Neuronal stem cell (in vitro differentiated cells): ENCODE measurements around the gene UNCX.

Source experiments
- DNase-seq: peaks from one replicate; pipeline ENCODE4 v3.0.0-alpha.2; 2013; ENCODE audit warnings: low spot score
- H2AFZ ChIP-seq: one replicate; pipeline ENCODE4 v1.6.1; 2013; ENCODE audit warnings: mild to moderate bottlenecking, low read length, inconsistent platforms
- H2AK5ac ChIP-seq: 2 replicates; pipeline ENCODE4 v1.6.1; 2013; ENCODE audit warnings: low read depth, mild to moderate bottlenecking, inconsistent platforms, low read length, moderate library complexity, mixed read lengths
- H2BK120ac ChIP-seq: 2 replicates; pipeline ENCODE4 v1.6.1; 2013; ENCODE audit warnings: low read depth, mild to moderate bottlenecking, inconsistent platforms, low read length, moderate library complexity, mixed read lengths
- H2BK12ac ChIP-seq: one replicate; pipeline ENCODE4 v1.6.1; 2013; ENCODE audit warnings: low read length, inconsistent platforms
- H2BK15ac ChIP-seq: 2 replicates; pipeline ENCODE4 v1.6.1; 2013; ENCODE audit warnings: mild to moderate bottlenecking, low read length, inconsistent platforms, mixed read lengths
- H2BK5ac ChIP-seq: one replicate; pipeline ENCODE4 v1.6.1; 2013; ENCODE audit warnings: inconsistent platforms, mild to moderate bottlenecking, low read length, moderate library complexity
- H3K14ac ChIP-seq: one replicate; pipeline ENCODE4 v1.6.1; 2013; ENCODE audit warnings: low read length, inconsistent platforms
- H3K18ac ChIP-seq: 2 replicates; pipeline ENCODE4 v1.6.1; 2013; ENCODE audit warnings: low read length, inconsistent platforms
- H3K23ac ChIP-seq: 2 replicates; pipeline ENCODE4 v1.6.1; 2013; ENCODE audit warnings: low read depth, mild to moderate bottlenecking, mixed read lengths, low read length, inconsistent platforms; ENCODE audit not compliant: poor library complexity
- H3K27ac ChIP-seq: replicated peaks from 3 replicates; pipeline ENCODE4 v1.5.1; 2013; ENCODE audit warnings: low read length, inconsistent platforms
- H3K27me3 ChIP-seq, 3 experiments: 2 replicates each; pipeline ENCODE4 v1.6.1; 2013; ENCODE audit warnings: low read length in 3 of 3, mild to moderate bottlenecking in 2 of 3, inconsistent platforms in 1 of 3, low read depth in 1 of 3, mixed read lengths in 1 of 3, moderate library complexity in 1 of 3; ENCODE audit not compliant: control insufficient read depth in 3 of 3, insufficient read depth in 3 of 3
- H3K36me3 ChIP-seq, 2 donors: replicated peaks in 1 of 2; 2 replicates each; pipeline ENCODE4 v1.6.1; 2013; ENCODE audit warnings: low read length in 2 of 2; ENCODE audit not compliant: control insufficient read depth in 2 of 2, insufficient read depth in 2 of 2
- H3K4ac ChIP-seq: 2 replicates; pipeline ENCODE4 v1.6.1; 2013; ENCODE audit warnings: inconsistent platforms, mild to moderate bottlenecking, low read length, moderate library complexity
- H3K4me1 ChIP-seq, 2 donors: 1 replicate in 1 of 2; 2 replicates in 1 of 2; pipeline ENCODE4 v1.6.1; 2013; ENCODE audit warnings: low read length in 2 of 2, low read depth in 1 of 2; ENCODE audit not compliant: control insufficient read depth in 2 of 2, insufficient read depth in 1 of 2
- H3K4me2 ChIP-seq: one replicate; pipeline ENCODE4 v1.6.1; 2013; ENCODE audit warnings: mild to moderate bottlenecking, low read length, inconsistent platforms; ENCODE audit not compliant: insufficient read depth, poor library complexity, severe bottlenecking
- H3K4me3 ChIP-seq, 2 donors: 2 replicates each; pipeline ENCODE4 v1.5.1; 2013; ENCODE audit warnings: low read length in 2 of 2, mild to moderate bottlenecking in 2 of 2, inconsistent platforms in 1 of 2, moderate library complexity in 1 of 2
- H3K79me1 ChIP-seq: one replicate; pipeline ENCODE4 v1.6.1; 2013; ENCODE audit warnings: low read depth, mild to moderate bottlenecking, inconsistent platforms, low read length, moderate library complexity
- H3K9ac ChIP-seq: one replicate; pipeline ENCODE4 v1.6.1; 2013; ENCODE audit warnings: mild to moderate bottlenecking, low read depth, low read length, inconsistent platforms; ENCODE audit not compliant: poor library complexity
- H3K9me3 ChIP-seq, 2 donors: replicated peaks in 1 of 2; 2 replicates each; pipeline versions ENCODE3 to v1.6.1; 2013; ENCODE audit warnings: low read length in 2 of 2, mild to moderate bottlenecking in 2 of 2, inconsistent platforms in 1 of 2, low read depth in 1 of 2, mixed read lengths in 1 of 2, moderate library complexity in 1 of 2; ENCODE audit not compliant: control insufficient read depth in 2 of 2, insufficient read depth in 1 of 2
- H4K8ac ChIP-seq: one replicate; pipeline ENCODE4 v1.6.1; 2013; ENCODE audit warnings: low read depth, mild to moderate bottlenecking, inconsistent platforms, low read length, moderate library complexity
- H4K91ac ChIP-seq: one replicate; pipeline ENCODE4 v1.6.1; 2013; ENCODE audit warnings: low read length, low read depth, mild to moderate bottlenecking, inconsistent platforms; ENCODE audit not compliant: poor library complexity
- WGBS, 2 donors: extraction: QIAGEN DNeasy Blood & Tissue Kit; methylation state at CpG; one replicate each; pipeline ENCODE4 v1.1.7; 2013; ENCODE audit warnings: missing lambda C conversion rate in 2 of 2, mixed read lengths in 1 of 2; ENCODE audit not compliant: insufficient read length in 2 of 2, insufficient replicate concordance in 1 of 2; ENCODE audit errors: extremely low coverage in 2 of 2; 5-methylcytosine and 5-hydroxymethylcytosine counted together

The UNCX gene

DNA sequence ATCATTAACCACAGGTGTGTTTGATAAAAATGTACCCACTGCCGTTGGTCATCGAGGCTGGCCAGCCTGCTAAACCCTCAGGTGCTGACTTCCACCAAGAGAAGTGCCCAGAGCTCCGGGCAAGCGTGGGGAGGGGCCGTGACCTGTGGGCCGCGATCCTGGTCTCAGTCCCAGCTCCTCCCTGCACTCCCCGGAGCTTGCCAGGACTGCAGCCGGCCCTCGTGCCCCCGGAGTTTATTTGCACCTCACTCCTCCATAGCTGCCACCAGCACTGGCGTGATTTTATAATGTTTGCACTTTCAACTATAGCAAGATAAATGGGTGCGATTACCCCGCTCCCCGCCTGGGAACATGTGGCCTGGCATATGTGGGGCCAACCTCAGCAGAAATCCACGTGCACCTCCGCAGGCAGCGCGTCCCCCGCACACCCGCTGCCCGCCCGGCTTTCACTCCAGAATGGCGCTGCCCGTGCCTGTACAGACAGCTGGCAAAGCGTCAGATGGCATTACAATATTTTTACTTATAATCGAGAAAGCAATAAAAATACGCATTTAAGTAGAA lies 30.8 kb downstream of the UNCX start:
- Histone ChIP-seq H2BK12ac (no peak overlapping the region), H3K4me3 (peak overlapping the region in 1 of 2 donors; percentile 9), H3K4ac (no peak overlapping the region), H3K27me3 (peaks cover 0 to 84% (median 5%) of the 10 kb centered on the region in 3 experiments), H3K79me1 (no peaks in the 10 kb centered on the region), H2BK5ac (no peak overlapping the region), H2BK15ac (peak overlapping the region; percentile 73), H3K14ac (peak overlapping the region; percentile 84), H4K91ac (no peak overlapping the region), H3K27ac (no peak overlapping the region), H3K18ac (no peak overlapping the region), H2AFZ (no peak overlapping the region), H2AK5ac (peak overlapping the region; percentile 79), H3K9me3 (no peaks in the 10 kb centered on the region), H2BK120ac (no peak overlapping the region), H3K9ac (no peak overlapping the region), H3K36me3 (no peaks in the 10 kb centered on the region), H3K4me1 (no peaks in the 10 kb centered on the region), H3K23ac (no peak overlapping the region), H4K8ac (no peak overlapping the region), H3K4me2 (no peak overlapping the region)
- no CpG with 5 or more reads among the region's 28 CpGs for whole genome bisulfite sequencing, 2 donors
- no peak for DNase-seq

DNA sequence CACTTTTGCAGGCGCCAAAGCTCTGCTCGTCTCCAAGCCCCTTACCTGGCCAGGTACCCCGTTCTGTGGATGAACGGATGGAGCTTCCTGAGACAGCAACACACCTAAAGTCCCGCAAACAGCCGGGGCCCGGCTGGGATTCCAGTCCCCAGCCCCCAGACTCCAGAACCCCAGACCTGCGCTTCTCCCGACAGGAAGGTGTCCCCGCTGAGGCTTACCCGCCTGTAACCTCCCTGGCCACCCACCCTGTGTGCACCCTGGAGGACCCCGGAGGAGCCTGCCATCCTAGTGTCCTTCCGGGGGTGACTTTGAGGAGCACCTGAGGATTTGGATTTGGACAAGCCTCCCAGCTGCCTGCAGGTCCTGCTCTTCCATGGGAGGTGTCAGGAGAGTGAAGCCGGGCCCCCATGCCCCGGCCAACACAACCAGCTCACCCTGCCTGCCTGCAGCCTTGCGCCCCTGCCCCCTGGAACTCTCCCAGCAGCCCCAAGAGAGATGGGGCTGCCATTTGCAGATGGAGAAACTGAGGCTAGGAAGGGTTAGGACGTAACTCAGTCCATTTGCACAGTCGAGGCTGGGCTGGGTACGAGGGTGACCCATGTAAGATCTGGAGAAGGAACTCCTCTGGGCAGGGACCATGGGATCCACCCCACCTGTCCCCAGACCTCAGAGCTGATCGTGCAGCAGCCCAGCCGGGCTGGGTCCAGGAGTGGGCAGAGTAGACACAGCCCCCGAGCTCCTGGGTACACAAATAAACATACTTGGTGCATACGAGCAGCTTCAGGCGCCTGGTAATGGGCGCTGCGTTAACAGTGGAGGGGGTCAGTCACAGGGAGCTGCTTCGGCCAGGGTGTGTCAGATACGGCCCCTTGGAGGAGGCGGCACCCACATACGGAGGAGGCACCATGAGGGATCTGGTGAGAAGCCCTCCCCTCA lies 31.9 kb downstream of the UNCX start:
- Histone ChIP-seq H2BK120ac (no peak overlapping the region), H3K23ac (peak overlapping the region; percentile 55), H3K79me1 (no peaks in the 10 kb centered on the region), H3K36me3 (no peaks in the 10 kb centered on the region), H3K4me2 (no peak overlapping the region), H3K4ac (peak overlapping the region; percentile 89), H4K8ac (no peak overlapping the region), H2AFZ (no peak overlapping the region), H2AK5ac (peak overlapping the region; percentile 79), H2BK5ac (no peak overlapping the region), H3K27me3 (peaks cover 0 to 93% (median 5%) of the 10 kb centered on the region in 3 experiments), H2BK15ac (peak overlapping the region; percentile 49), H3K14ac (peak overlapping the region; percentile 21), H3K9me3 (no peaks in the 10 kb centered on the region), H3K18ac (peak overlapping the region; percentile 48), H2BK12ac (no peak overlapping the region), H3K27ac (no peak overlapping the region), H3K9ac (no peak overlapping the region), H3K4me3 (no peak overlapping the region), H4K91ac (peak overlapping the region; percentile 53), H3K4me1 (no peaks in the 10 kb centered on the region)
- DNase-seq = no peak
- no CpG with 5 or more reads among the region's 30 CpGs for WGBS, 2 donors

DNA sequence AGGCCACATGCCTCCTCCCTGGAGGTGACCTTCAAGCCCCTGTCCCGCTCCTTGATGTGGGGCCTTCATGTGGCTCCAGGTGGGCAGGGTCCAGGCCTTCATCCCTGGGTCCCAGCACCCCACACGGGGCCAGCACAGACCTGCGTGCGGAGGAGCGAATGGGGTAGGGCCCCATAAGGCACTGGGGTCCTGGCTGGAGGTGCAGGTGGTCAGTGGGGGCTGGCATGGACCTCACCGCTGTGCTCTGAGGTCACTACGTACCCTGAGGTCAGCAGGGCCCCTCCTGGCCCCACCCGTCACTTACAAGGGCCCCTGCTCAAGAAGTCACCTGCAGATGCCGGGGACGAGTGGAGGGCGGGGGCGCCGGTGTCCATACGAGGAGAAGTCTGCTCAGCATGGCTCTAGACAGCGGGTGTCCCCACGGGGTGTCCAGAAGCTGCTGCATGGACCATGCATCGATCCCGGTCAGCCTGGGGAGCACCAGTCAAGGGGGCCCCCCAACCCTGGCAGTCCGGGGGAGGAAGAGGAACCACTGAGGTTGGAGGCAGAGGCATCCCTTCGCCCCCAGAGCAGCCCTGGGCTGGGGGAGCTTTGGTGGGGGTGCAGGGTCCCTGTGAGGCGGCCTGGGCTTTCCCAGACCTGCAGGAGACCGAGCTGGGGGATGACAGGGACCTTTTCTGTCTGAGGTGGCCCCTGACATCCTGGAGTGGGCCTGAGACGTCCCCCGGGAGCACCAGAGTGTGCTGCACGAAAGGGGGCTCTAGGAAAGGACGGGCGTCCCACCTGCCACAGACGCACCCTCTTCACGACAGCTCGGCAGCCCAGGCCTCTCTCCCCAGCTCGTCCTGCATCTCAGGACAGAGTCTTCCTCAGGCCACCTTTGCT lies 34.6 kb downstream of the UNCX start:
- H4K8ac ChIP-seq = no peak overlapping the region
- H3K4me1 ChIP-seq = no peaks in the 10 kb centered on the region
- H3K14ac ChIP-seq = peak overlapping the region; percentile 82
- peaks cover 2% of the 10 kb centered on the region for H3K79me1 ChIP-seq
- peak overlapping the region; percentile 60 for H3K9ac ChIP-seq
- H3K23ac ChIP-seq = peak overlapping the region; percentile 31
- DNase-seq = no peak
- H2BK5ac ChIP-seq = no peak overlapping the region
- H3K4me3 ChIP-seq = no peak overlapping the region
- H3K4ac ChIP-seq = no peak overlapping the region
- no peak overlapping the region for H3K4me2 ChIP-seq
- H2AK5ac ChIP-seq = peak overlapping the region; percentile 88
- no peak overlapping the region for H3K27ac ChIP-seq
- H3K9me3 ChIP-seq = no peaks in the 10 kb centered on the region
- peak overlapping the region; percentile 58 for H2BK15ac ChIP-seq
- H3K18ac ChIP-seq = peak overlapping the region; percentile 85
- H3K27me3 ChIP-seq = peaks cover 0 to 86% (median 5%) of the 10 kb centered on the region in 3 experiments
- peak overlapping the region; percentile 41 for H2BK12ac ChIP-seq
- H3K36me3 ChIP-seq = no peaks in the 10 kb centered on the region
- H2BK120ac ChIP-seq = no peak overlapping the region
- no CpG with 5 or more reads among the region's 31 CpGs for WGBS, 2 donors
- H4K91ac ChIP-seq = no peak overlapping the region
- H2AFZ ChIP-seq = no peak overlapping the region
